HCT116 (cell line): Measurements from ENCODE around the gene WLS.

ENCODE experiments used
- CEBPB ChIP-seq: IDR thresholded peaks from 2 replicates; pipeline ENCODE4 v1.6.1; 2012; ENCODE audit warnings: low read depth
- EZH2 ChIP-seq: fragments of 200-600 bp; sonication (generic); IDR thresholded peaks from 2 replicates; pipeline ENCODE4 v1.6.1; 2017; ENCODE audit warnings: antibody characterized with exemption, mixed run types
- MAX ChIP-seq: IDR thresholded peaks from 2 replicates; pipeline ENCODE4 v1.6.1; 2012
- REST ChIP-seq: IDR thresholded peaks from 2 replicates; pipeline ENCODE4 v1.6.1; 2012; ENCODE audit warnings: low read depth
- SIN3A ChIP-seq: IDR thresholded peaks from 2 replicates; pipeline ENCODE4 v1.6.1; 2012; ENCODE audit warnings: low read depth
- TF ChIP-seq, protein P1 (sequence below), 3 experiments: fragments of 200-600 bp in 1 of 3; sonication (generic) in 1 of 3; IDR thresholded peaks in 2 of 3; conservative IDR thresholded peaks in 1 of 3; 2 replicates each; pipeline ENCODE4 v1.5.1; 2012 to 2017; ENCODE audit warnings: low read depth in 2 of 3, low read length in 2 of 3, antibody characterized with exemption in 1 of 3, borderline replicate concordance in 1 of 3, control low read depth in 1 of 3, mild to moderate bottlenecking in 1 of 3, mixed read lengths in 1 of 3, mixed run types in 1 of 3, moderate library complexity in 1 of 3; ENCODE audit not compliant: insufficient read depth in 1 of 3

DNA sequence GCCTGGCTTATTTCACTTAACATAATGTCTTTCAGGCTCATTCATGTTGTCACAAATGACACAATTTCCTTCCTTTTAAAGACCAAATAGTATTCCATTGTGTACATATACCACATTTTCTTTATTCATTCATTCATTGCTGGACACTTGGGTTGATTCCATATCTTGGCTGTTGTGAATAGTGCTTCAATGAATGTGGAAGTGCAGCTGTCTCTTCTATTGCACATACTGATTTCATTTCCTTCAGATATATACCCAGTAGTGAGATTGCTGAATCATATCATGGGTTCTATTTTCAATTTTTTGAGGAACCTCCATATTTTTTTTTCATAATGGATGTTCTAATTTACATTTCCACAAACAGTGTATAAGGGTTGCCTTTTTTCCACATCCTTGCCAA lies 38.6 kb upstream of the WLS start:
- TF ChIP-seq REST (no peak), MAX (no peak), SIN3A (no peak), EZH2 (no peak), CEBPB (no peak)
- TF ChIP-seq, protein P1, sequence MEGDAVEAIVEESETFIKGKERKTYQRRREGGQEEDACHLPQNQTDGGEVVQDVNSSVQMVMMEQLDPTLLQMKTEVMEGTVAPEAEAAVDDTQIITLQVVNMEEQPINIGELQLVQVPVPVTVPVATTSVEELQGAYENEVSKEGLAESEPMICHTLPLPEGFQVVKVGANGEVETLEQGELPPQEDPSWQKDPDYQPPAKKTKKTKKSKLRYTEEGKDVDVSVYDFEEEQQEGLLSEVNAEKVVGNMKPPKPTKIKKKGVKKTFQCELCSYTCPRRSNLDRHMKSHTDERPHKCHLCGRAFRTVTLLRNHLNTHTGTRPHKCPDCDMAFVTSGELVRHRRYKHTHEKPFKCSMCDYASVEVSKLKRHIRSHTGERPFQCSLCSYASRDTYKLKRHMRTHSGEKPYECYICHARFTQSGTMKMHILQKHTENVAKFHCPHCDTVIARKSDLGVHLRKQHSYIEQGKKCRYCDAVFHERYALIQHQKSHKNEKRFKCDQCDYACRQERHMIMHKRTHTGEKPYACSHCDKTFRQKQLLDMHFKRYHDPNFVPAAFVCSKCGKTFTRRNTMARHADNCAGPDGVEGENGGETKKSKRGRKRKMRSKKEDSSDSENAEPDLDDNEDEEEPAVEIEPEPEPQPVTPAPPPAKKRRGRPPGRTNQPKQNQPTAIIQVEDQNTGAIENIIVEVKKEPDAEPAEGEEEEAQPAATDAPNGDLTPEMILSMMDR (IDR thresholded peaks at IDR 0.05 in 2 of 3, conservative IDR thresholded peaks at IDR 0.05 in 1 of 3; ENCODE audit: borderline replicate concordance in 1 of 3, insufficient read depth in 1 of 3, low read depth in 2 of 3, low read length in 2 of 3): no peak
